T-helper 17 cell (primary cell): ENCODE data around the gene FBXO7. TPM values are rescaled to one million over a fixed set of nuclear protein-coding genes. Genes with fewer than 3 reads are reported as not detected.
A peak's percentile ranks its signal among the peaks of the same experiment; 100 is the strongest.

ENCODE experiments used
- ATAC-seq: fragments of 150-1000 bp; cut with Tn5 transposase; 2 replicates; pipeline ENCODE4 v1.10.0; 2021; ENCODE audit warnings: mild to moderate bottlenecking, moderate library complexity
- DNase-seq, 3 donors: peaks; one replicate each; pipeline versions ENCODE4 v3.0.0 to v3.0.0-alpha.2; 2020 to 2021
- H3K9me3 ChIP-seq: one replicate; pipeline ENCODE4 v1.7.0; 2013; ENCODE audit warnings: low read length, mild to moderate bottlenecking; ENCODE audit not compliant: control insufficient read depth, poor library complexity, severe bottlenecking
- H3K27ac Mint-ChIP-seq: one replicate; pipeline ENCODE4 v1.8.0; 2022; ENCODE audit warnings: mild to moderate bottlenecking, moderate library complexity, mixed read lengths
- H3K27me3 Mint-ChIP-seq: one replicate; pipeline ENCODE4 v1.8.0; 2022; ENCODE audit warnings: mixed read lengths
- H3K36me3 Mint-ChIP-seq: one replicate; pipeline ENCODE4 v1.8.0; 2022; ENCODE audit warnings: low read depth, mixed read lengths
- H3K4me1 Mint-ChIP-seq: one replicate; pipeline ENCODE4 v1.8.0; 2022; ENCODE audit warnings: mild to moderate bottlenecking, mixed read lengths
- H3K4me3 Mint-ChIP-seq: one replicate; pipeline ENCODE4 v1.8.0; 2022; ENCODE audit warnings: mild to moderate bottlenecking, moderate library complexity, mixed read lengths
- total RNA-seq, 4 donors: library from RNA in 2 of 4; stranded (reverse) in 2 of 4; gene quantifications; one replicate each; pipeline ENCODE4 v1.2.3 and lab custom pipeline; 2022 to 2026

Gene FBXO7
- total RNA-seq, 2 donors from 2014 or later = 122 to 133 TPM

- Mint-ChIP-seq H3K27ac (no peak overlapping the region), H3K4me1 (no peaks in the 10 kb centered on the region), H3K4me3 (no peak overlapping the region), H3K27me3 (peaks cover 15% of the 10 kb centered on the region), H3K36me3 (no peaks in the 10 kb centered on the region)
- ATAC-seq = no peak
- no peak for DNase-seq
- no peaks in the 10 kb centered on the region for H3K9me3 ChIP-seq
These were observed 53.1 kb downstream of the FBXO7 start for GRCh38 chr22:32527756-32528155.

GRCh38 chr22:32528316-32528715 is 53.7 kb downstream of the FBXO7 start:
- Mint-ChIP-seq H3K27ac (no peak overlapping the region), H3K36me3 (no peaks in the 10 kb centered on the region), H3K4me3 (no peak overlapping the region), H3K27me3 (peaks cover 20% of the 10 kb centered on the region), H3K4me1 (no peaks in the 10 kb centered on the region)
- no peak for ATAC-seq
- H3K9me3 ChIP-seq = no peaks in the 10 kb centered on the region
- no peak for DNase-seq

- Mint-ChIP-seq H3K27ac (no peak overlapping the region), H3K27me3 (peaks cover 26% of the 10 kb centered on the region), H3K4me3 (no peak overlapping the region), H3K36me3 (peaks cover 2% of the 10 kb centered on the region), H3K4me1 (no peaks in the 10 kb centered on the region)
- no peaks in the 10 kb centered on the region for H3K9me3 ChIP-seq
- DNase-seq (peak; percentile 24 to 41 (median 30)), ATAC-seq (peak; percentile 62)
These were observed 54.7 kb downstream of the FBXO7 start for GRCh38 chr22:32528984-32529982.

GRCh38 chr22:32531228-32531627 is 56.6 kb downstream of the FBXO7 start:
- ATAC-seq (no peak), DNase-seq (no peak)
- no peaks in the 10 kb centered on the region for H3K4me1 Mint-ChIP-seq
- H3K27me3 Mint-ChIP-seq = peaks cover 36% of the 10 kb centered on the region
- no peak overlapping the region for H3K4me3 Mint-ChIP-seq
- peaks cover 2% of the 10 kb centered on the region for H3K36me3 Mint-ChIP-seq
- no peaks in the 10 kb centered on the region for H3K9me3 ChIP-seq
- H3K27ac Mint-ChIP-seq = no peak overlapping the region

GRCh38 chr22:32531931-32532819 is 57.6 kb downstream of the FBXO7 start:
- Mint-ChIP-seq H3K36me3 (peaks cover 2% of the 10 kb centered on the region), H3K27ac (no peak overlapping the region), H3K4me3 (no peak overlapping the region), H3K27me3 (peaks cover 36% of the 10 kb centered on the region), H3K4me1 (no peaks in the 10 kb centered on the region)
- no peaks in the 10 kb centered on the region for H3K9me3 ChIP-seq
- DNase-seq = no peak
- no peak for ATAC-seq

- DNase-seq = no peak
- no peak for ATAC-seq
- peaks cover 2% of the 10 kb centered on the region for H3K36me3 Mint-ChIP-seq
- H3K4me1 Mint-ChIP-seq = no peaks in the 10 kb centered on the region
- H3K27me3 Mint-ChIP-seq = peaks cover 36% of the 10 kb centered on the region
- no peak overlapping the region for H3K4me3 Mint-ChIP-seq
- H3K9me3 ChIP-seq = no peaks in the 10 kb centered on the region
- no peak overlapping the region for H3K27ac Mint-ChIP-seq
These were observed 58.2 kb downstream of the FBXO7 start for GRCh38 chr22:32532820-32533128.

GRCh38 chr22:32533265-32534111 is 58.9 kb downstream of the FBXO7 start:
- peaks cover 2% of the 10 kb centered on the region for H3K36me3 Mint-ChIP-seq
- H3K27ac Mint-ChIP-seq = no peak overlapping the region
- H3K9me3 ChIP-seq = no peaks in the 10 kb centered on the region
- H3K27me3 Mint-ChIP-seq = peaks cover 36% of the 10 kb centered on the region
- DNase-seq (no peak), ATAC-seq (no peak)
- H3K4me3 Mint-ChIP-seq = no peak overlapping the region
- no peaks in the 10 kb centered on the region for H3K4me1 Mint-ChIP-seq

GRCh38 chr22:32534252-32535235 is 59.9 kb downstream of the FBXO7 start:
- ATAC-seq (no peak), DNase-seq (no peak)
- no peak overlapping the region for H3K27ac Mint-ChIP-seq
- H3K4me1 Mint-ChIP-seq = peaks cover under 1% of the 10 kb centered on the region
- no peak overlapping the region for H3K4me3 Mint-ChIP-seq
- peaks cover 2% of the 10 kb centered on the region for H3K36me3 Mint-ChIP-seq
- H3K9me3 ChIP-seq = no peaks in the 10 kb centered on the region
- H3K27me3 Mint-ChIP-seq = peaks cover 39% of the 10 kb centered on the region

GRCh38 chr22:32535531-32536190 is 61.0 kb downstream of the FBXO7 start:
- Mint-ChIP-seq H3K4me1 (peaks cover 3% of the 10 kb centered on the region), H3K36me3 (peaks cover 2% of the 10 kb centered on the region), H3K4me3 (no peak overlapping the region), H3K27me3 (peaks cover 35% of the 10 kb centered on the region), H3K27ac (peak overlapping the region; percentile 14)
- DNase-seq (no peak), ATAC-seq (no peak)
- H3K9me3 ChIP-seq = no peaks in the 10 kb centered on the region

- Mint-ChIP-seq H3K27me3 (peaks cover 41% of the 10 kb centered on the region), H3K4me1 (peaks cover 3% of the 10 kb centered on the region), H3K27ac (no peak overlapping the region), H3K36me3 (peaks cover 2% of the 10 kb centered on the region), H3K4me3 (no peak overlapping the region)
- DNase-seq (no peak), ATAC-seq (no peak)
- H3K9me3 ChIP-seq = no peaks in the 10 kb centered on the region
These were observed 61.7 kb downstream of the FBXO7 start for GRCh38 chr22:32536352-32536751.

- Mint-ChIP-seq H3K4me1 (peaks cover 6% of the 10 kb centered on the region), H3K36me3 (peaks cover 5% of the 10 kb centered on the region), H3K4me3 (no peak overlapping the region), H3K27me3 (peaks cover 41% of the 10 kb centered on the region), H3K27ac (no peak overlapping the region)
- DNase-seq (no peak), ATAC-seq (no peak)
- H3K9me3 ChIP-seq = no peaks in the 10 kb centered on the region
These were observed 63.9 kb downstream of the FBXO7 start for GRCh38 chr22:32538521-32538920.
